PC-9 (cell line): ENCODE measurements around the gene IGF2.

Experiments
- CTCF ChIP-seq: fragments of 200-600 bp; sonication (generic); conservative IDR thresholded peaks from 2 replicates; pipeline ENCODE4 v1.6.1; 2017; ENCODE audit warnings: mixed run types, antibody characterized with exemption, mild to moderate bottlenecking, moderate library complexity
- EZH2 ChIP-seq: fragments of 200-600 bp; sonication (generic); IDR thresholded peaks from 2 replicates; pipeline ENCODE4 v1.8.0; 2017; ENCODE audit warnings: antibody characterized with exemption, low read depth

DNA sequence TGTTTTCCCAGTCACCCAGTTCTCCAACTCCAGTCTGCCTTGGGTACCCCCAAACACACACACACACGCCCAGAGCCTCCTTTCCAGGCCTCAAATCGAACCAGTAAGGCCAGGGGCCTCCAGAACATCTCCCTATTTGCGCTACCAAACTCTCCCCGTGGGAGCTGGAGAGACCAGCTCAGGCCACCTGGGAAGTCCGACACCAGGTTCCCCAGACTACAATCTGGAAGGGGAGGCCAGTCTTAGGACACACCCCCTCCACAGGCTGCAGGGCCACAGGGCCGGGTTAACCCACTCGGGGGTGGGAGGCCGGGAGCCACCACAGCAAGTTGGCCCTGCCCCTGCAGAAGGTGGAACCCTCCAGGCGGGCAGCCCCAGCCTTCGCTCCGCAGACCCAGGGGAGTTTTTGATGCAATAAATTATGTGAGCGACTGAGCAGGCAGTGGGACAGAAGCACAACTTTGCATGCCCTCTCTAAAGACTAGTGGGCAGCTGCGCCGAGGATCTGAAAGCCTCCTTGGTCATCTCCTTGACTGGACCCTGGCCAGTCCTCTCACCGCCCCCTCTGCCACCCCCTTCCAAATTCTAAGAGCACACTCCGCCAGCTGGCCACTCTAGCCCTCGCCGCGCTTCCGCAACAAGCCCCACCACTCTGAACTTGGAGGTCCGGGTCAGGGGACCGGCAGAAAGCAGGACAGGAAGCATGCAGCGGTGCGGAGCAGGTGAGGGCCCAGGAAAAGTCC, 2.8 kb downstream of the IGF2 start:
- no peak for TF ChIP-seq CTCF
- TF ChIP-seq EZH2, result no peak
